Measurements from ENCODE around the gene PTPN14. TPM values are rescaled to one million over a fixed set of nuclear protein-coding genes. Genes with fewer than 3 reads are reported as not detected.
A peak's percentile ranks its signal among the peaks of the same experiment; 100 is the strongest.

PTPN14 gene
- total RNA-seq, 1 donor from 2014 or later, result 27.2 TPM

DNA sequence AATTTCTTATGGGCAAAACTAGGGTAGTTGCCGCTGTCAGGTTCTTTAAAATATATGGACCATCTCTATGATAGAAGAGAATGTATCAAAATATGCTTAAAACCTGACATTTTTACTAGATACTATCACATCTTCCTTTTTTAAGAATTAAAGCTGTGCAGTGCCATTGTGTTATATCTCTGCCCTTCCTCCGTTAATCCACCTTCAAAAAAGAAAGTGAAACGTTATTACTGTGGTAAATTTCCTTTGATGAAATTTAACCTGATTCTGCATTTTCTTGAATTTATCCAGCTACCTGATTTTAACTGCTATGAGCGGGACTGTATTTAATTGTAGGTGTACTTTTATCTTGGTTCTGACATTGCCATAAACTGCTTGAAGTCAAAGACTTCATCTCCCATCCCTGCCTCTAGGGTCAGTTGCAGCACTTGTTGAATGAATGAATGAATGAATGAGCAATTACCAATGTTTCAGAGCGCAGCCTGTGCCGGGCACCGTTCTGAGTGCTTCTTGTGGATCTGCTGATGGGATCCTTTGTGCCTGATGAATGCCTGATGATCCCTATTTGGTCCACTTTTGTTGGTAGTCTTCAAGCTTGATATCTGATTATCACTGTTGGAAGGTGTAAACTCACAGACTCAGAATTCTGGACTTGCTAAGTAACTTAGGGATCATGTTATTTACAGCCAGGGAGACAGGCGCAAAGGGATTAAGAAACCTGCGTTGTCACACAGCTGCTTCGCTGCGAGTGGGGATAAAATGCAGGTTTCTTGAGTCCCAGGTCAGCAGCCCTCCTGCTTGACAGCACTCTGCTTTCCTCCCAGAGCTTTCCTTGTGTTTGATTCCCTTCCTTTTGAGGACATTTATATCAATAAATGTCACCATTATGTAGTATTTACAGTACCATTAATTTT is 240.4 kb downstream of the PTPN14 start:
- DNase-seq (ENCODE audit: low spot score in 2 of 2), result no peak
- Histone ChIP-seq H3K27me3 (no peaks in the 10 kb centered on the region), H3K4me1 (no peaks in the 10 kb centered on the region), H3K9me3 (no peaks in the 10 kb centered on the region), H3K4me3 (no peak overlapping the region), H3K36me3 (no peaks in the 10 kb centered on the region), H3K27ac (no peak overlapping the region)
- intact Hi-C loops (cut with DNase I), result no loop called here
- TF ChIP-seq, protein P1, sequence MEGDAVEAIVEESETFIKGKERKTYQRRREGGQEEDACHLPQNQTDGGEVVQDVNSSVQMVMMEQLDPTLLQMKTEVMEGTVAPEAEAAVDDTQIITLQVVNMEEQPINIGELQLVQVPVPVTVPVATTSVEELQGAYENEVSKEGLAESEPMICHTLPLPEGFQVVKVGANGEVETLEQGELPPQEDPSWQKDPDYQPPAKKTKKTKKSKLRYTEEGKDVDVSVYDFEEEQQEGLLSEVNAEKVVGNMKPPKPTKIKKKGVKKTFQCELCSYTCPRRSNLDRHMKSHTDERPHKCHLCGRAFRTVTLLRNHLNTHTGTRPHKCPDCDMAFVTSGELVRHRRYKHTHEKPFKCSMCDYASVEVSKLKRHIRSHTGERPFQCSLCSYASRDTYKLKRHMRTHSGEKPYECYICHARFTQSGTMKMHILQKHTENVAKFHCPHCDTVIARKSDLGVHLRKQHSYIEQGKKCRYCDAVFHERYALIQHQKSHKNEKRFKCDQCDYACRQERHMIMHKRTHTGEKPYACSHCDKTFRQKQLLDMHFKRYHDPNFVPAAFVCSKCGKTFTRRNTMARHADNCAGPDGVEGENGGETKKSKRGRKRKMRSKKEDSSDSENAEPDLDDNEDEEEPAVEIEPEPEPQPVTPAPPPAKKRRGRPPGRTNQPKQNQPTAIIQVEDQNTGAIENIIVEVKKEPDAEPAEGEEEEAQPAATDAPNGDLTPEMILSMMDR (IDR thresholded peaks at IDR 0.05), result no peak

DNA sequence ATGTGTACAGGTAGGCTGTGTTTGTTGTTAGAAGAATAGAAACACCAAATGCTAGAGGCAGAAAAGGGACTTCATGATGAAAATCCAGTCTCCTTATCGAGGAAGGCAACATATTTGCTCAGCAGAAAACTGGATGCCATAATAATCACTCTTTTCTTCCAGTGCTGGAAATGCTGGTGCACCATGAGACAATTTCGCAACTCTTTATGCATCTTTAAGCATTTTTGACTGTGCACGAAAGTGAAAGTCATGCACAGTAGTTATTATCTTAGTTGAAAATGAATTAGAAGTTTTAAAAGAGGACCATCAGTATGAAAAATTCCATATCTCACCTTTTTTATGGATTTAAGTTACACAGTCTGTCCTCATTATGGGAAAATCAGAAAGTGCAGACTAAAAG is 241.4 kb downstream of the PTPN14 start:
- Histone ChIP-seq H3K9me3 (no peaks in the 10 kb centered on the region), H3K36me3 (no peaks in the 10 kb centered on the region), H3K4me3 (no peak overlapping the region), H3K27ac (no peak overlapping the region), H3K27me3 (no peaks in the 10 kb centered on the region), H3K4me1 (no peaks in the 10 kb centered on the region)
- intact Hi-C loops (cut with DNase I), result no loop called here
- TF ChIP-seq, protein P1 (IDR thresholded peaks at IDR 0.05), result no peak
- DNase-seq (ENCODE audit: low spot score in 2 of 2), result no peak

DNA sequence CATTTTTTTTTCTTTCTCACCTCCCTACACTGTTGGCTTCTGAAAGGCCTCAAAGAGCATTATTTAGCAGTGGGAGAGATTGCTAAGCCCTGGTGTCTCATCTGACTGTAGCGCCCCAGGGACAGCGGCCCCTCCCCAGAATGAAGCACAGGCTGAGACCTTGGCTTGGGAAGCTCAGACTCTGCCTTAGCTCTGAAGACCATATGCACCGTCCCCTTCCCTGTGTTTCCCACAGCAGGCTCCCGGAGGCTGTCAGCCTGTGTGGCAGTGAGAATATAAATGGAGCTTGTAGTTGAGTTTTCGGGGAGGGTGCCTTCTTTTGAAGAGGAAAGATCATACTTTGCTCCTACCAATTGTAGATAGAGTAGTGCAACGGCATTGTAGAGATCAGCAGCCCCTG is 245.1 kb downstream of the PTPN14 start:
- no peak for DNase-seq (ENCODE audit: low spot score in 2 of 2)
- Histone ChIP-seq H3K4me1 (peaks cover 0 to 6% of the 10 kb centered on the region in 2 donors), H3K27ac (no peak overlapping the region), H3K36me3 (no peaks in the 10 kb centered on the region), H3K4me3 (no peak overlapping the region), H3K9me3 (no peaks in the 10 kb centered on the region), H3K27me3 (no peaks in the 10 kb centered on the region)
- intact Hi-C loops (cut with DNase I), result no loop called here
- TF ChIP-seq, protein P1 (IDR thresholded peaks at IDR 0.05), result no peak

DNA sequence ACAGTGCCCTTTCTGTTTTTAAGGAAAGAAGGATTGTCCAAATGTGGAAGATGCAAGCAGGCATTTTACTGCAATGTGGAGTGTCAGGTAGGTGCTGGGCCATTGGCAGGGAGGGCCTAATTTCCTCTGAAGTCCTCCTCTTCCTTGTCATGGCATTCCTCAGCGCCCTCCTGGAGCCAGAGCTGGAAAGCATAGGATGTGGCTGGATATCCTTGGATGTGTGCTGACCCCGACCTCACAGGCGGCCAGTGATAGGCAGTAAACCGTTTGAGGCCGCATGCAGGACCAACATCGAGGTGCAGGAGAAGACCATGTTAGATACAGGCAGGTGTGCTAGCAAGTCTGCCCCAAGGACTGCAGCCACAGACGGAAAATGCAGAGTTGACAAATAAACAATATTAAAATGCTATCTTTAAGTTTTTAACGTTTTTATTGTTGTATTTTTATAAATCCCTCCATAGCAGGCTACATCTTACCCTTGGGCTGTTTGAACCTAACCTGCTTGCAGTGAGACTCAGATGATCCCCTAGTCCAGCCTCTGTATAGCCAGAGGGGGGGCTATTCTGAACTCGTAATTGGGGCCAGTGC is 246.1 kb downstream of the PTPN14 start:
- Histone ChIP-seq H3K4me1 (peaks cover 0 to 6% of the 10 kb centered on the region in 2 donors), H3K27me3 (no peaks in the 10 kb centered on the region), H3K27ac (no peak overlapping the region), H3K9me3 (no peaks in the 10 kb centered on the region), H3K4me3 (no peak overlapping the region), H3K36me3 (no peaks in the 10 kb centered on the region)
- TF ChIP-seq, protein P1 (IDR thresholded peaks at IDR 0.05), result no peak
- DNase-seq (ENCODE audit: low spot score in 2 of 2), result no peak
- intact Hi-C loops (cut with DNase I), result no loop called here

DNA sequence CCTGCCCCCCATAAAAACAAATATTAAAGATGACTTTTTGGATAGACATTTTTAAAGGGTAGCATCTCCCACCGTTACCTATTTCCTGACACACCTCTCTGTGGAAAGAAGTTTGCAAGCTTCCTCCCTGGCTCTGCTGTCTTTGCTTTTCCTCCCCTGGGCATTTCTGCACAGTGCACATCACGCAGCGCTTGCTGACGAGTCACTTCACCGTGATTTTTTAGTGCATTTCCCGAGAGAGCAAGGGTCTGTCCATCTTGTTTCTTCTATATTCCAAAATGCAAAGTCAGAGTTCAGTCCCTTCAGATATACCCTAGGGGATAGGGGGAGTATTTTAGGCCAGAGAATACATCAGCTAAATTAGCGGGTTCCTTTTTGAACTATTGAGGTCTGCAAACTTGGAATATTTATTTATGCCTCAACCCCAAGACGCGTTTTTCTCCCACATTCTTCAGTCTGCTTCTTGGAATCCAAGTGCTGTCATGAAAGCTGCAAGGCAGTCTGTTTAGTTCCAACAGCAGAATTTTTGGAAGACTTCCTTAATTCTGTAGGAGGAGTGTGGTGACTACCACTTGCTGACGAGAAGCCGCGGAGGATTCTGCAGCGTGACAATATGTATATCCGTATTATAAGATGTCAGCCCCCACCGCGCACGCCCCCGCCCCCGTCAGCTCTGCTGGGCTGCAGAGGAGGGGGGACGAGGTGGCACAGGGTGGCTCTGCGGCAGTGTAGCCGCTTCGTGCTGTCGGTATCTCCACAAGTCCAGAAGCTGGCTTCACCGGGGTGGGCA is 248.1 kb downstream of the PTPN14 start:
- H3K36me3 ChIP-seq, result no peaks in the 10 kb centered on the region
- peak overlapping the region in 1 of 2 donors; percentile 36 for H3K4me3 ChIP-seq
- no peak overlapping the region for H3K27ac ChIP-seq
- peaks cover 0 to 6% of the 10 kb centered on the region in 2 donors for H3K4me1 ChIP-seq
- intact Hi-C loops (cut with DNase I), result no loop called here
- H3K9me3 ChIP-seq, result no peaks in the 10 kb centered on the region
- TF ChIP-seq, protein P1 (IDR thresholded peaks at IDR 0.05), result no peak
- H3K27me3 ChIP-seq, result no peaks in the 10 kb centered on the region
- DNase-seq (ENCODE audit: low spot score in 2 of 2), result no peak
